HepG2 (cell line): ENCODE results near the gene TMEM87B. TPM values are rescaled to one million over a fixed set of nuclear protein-coding genes. Genes with fewer than 3 reads are reported as not detected.
A peak's percentile ranks its signal among the peaks of the same experiment; 100 is the strongest.

Experiments used
- DPF2 ChIP-seq: sonication (generic); formaldehyde crosslinking; IDR thresholded peaks from 2 replicates; pipeline ENCODE4 v1.4.0; 2020; ENCODE audit warnings: mild to moderate bottlenecking, low read depth, missing genetic modification reagents, borderline replicate concordance
- EED ChIP-seq: sonication (generic); formaldehyde crosslinking; IDR thresholded peaks from 2 replicates; pipeline ENCODE4 v1.5.0; 2020; ENCODE audit warnings: mild to moderate bottlenecking, missing genetic modification reagents
- HNF1A ChIP-seq, 2 experiments: sonication (generic) in 1 of 2; formaldehyde crosslinking in 1 of 2; IDR thresholded peaks; 2 replicates each; pipeline versions ENCODE4 v1.4.0 to v1.6.1; 2016 to 2020; ENCODE audit warnings: borderline replicate concordance in 1 of 2, low read depth in 1 of 2, mild to moderate bottlenecking in 1 of 2, missing genetic modification reagents in 1 of 2
- JUND ChIP-seq: sonication (generic); formaldehyde crosslinking; IDR thresholded peaks from 2 replicates; pipeline ENCODE4 v1.8.0; 2022; ENCODE audit warnings: mild to moderate bottlenecking, missing genetic modification reagents
- MED1 ChIP-seq: sonication (generic); formaldehyde crosslinking; IDR thresholded peaks from 2 replicates; pipeline ENCODE4 v1.4.0; 2020; ENCODE audit warnings: missing genetic modification reagents
- PCBP1 ChIP-seq: fragments of 200-400 bp; formaldehyde crosslinking; IDR thresholded peaks from 2 replicates; pipeline ENCODE4 v1.6.1; 2017; ENCODE audit warnings: mild to moderate bottlenecking, low read depth, low read length, borderline replicate concordance
- POLR2A ChIP-seq, 2 experiments: IDR thresholded peaks; 2 replicates each; pipeline ENCODE4 v1.6.1; 2011; ENCODE audit warnings: low read depth in 2 of 2, low read length in 2 of 2, mild to moderate bottlenecking in 1 of 2, moderate library complexity in 1 of 2; ENCODE audit not compliant: insufficient read depth in 1 of 2
- RFX5 ChIP-seq: IDR thresholded peaks from 2 replicates; pipeline ENCODE4 v1.6.1; 2011; ENCODE audit warnings: low read depth, low read length, improper control_type of control experiment
- RXRB ChIP-seq: IDR thresholded peaks from 2 replicates; pipeline ENCODE4 v1.6.1; 2016; ENCODE audit warnings: borderline replicate concordance, missing genetic modification reagents, missing compliant biosample characterization
- SETDB1 ChIP-seq: sonication (generic); formaldehyde crosslinking; IDR thresholded peaks from 2 replicates; pipeline ENCODE4 v1.5.1; 2020; ENCODE audit warnings: missing genetic modification reagents, mild to moderate bottlenecking, borderline replicate concordance
- TBL1XR1 ChIP-seq: fragments of 150-350 bp; IDR thresholded peaks from 2 replicates; pipeline ENCODE4 v1.6.1; 2014; ENCODE audit warnings: borderline replicate concordance, low read length; ENCODE audit not compliant: partially characterized antibody
- THAP9 ChIP-seq: sonication (generic); formaldehyde crosslinking; IDR thresholded peaks from 2 replicates; pipeline ENCODE4; 2020; ENCODE audit warnings: missing genetic modification reagents, mild to moderate bottlenecking, borderline replicate concordance
- TOPORS ChIP-seq: sonication (generic); formaldehyde crosslinking; IDR thresholded peaks from 2 replicates; pipeline ENCODE4 v1.8.0; 2023; ENCODE audit warnings: mild to moderate bottlenecking, missing genetic modification reagents
- ZBTB33 ChIP-seq: sonication (generic); formaldehyde crosslinking; IDR thresholded peaks from 2 replicates; pipeline ENCODE4 v1.4.0; 2020; ENCODE audit warnings: missing genetic modification reagents
- ZNF180 ChIP-seq: sonication (generic); formaldehyde crosslinking; IDR thresholded peaks from 2 replicates; pipeline ENCODE4 v1.4.0; 2020; ENCODE audit warnings: low read depth, missing genetic modification reagents, borderline replicate concordance
- ZNF44 ChIP-seq: sonication (generic); formaldehyde crosslinking; IDR thresholded peaks from 2 replicates; pipeline ENCODE4 v1.5.1; 2020; ENCODE audit warnings: mild to moderate bottlenecking, missing genetic modification reagents
- ZNF496 ChIP-seq: sonication (generic); formaldehyde crosslinking; IDR thresholded peaks from 2 replicates; pipeline ENCODE4 v1.8.1; 2023; ENCODE audit warnings: mild to moderate bottlenecking, moderate library complexity, missing genetic modification reagents; ENCODE audit not compliant: insufficient replicate concordance
- ZNF543 ChIP-seq: sonication (generic); formaldehyde crosslinking; IDR thresholded peaks from 2 replicates; pipeline ENCODE4 v1.4.0; 2020; ENCODE audit warnings: mild to moderate bottlenecking, missing genetic modification reagents
- ZNF724P ChIP-seq: sonication (generic); formaldehyde crosslinking; IDR thresholded peaks from 2 replicates; pipeline ENCODE4 v1.8.0; 2022; ENCODE audit warnings: missing genetic modification reagents, borderline replicate concordance
- ZSCAN22 ChIP-seq: sonication (generic); formaldehyde crosslinking; IDR thresholded peaks from 2 replicates; pipeline ENCODE4 v1.4.0; 2020; ENCODE audit warnings: mild to moderate bottlenecking, missing genetic modification reagents
- ZZZ3 ChIP-seq: sonication (generic); formaldehyde crosslinking; IDR thresholded peaks from 2 replicates; pipeline ENCODE4 v1.4.0; 2020; ENCODE audit warnings: missing genetic modification reagents, mild to moderate bottlenecking, borderline replicate concordance
- polyA plus RNA-seq, 8 experiments: library from polyadenylated mRNA; depleted of rRNA in 3 of 8; stranded (reverse) in 7 of 8; unstranded in 1 of 8; fragments of >200 nt; fragmentation: Illumina TruSeq in 4 of 8; extraction: Trizol in 4 of 8; gene quantifications; 2 replicates each; pipeline versions ENCODE4 v1.2.1 to v1.2.3, GENCODE V29; 2011 to 2016; ENCODE audit warnings: low read depth in 4 of 8, missing spikeins in 1 of 8, mixed read lengths in 1 of 8; ENCODE audit not compliant: insufficient read depth in 1 of 8
- total RNA-seq, 5 experiments: library from RNA; depleted of rRNA; stranded (reverse); fragments of >200 nt; fragmentation: Illumina TruSeq; extraction: Trizol; gene quantifications; 2 replicates each; pipeline ENCODE4 v1.2.3, GENCODE V29; 2016; ENCODE audit warnings: low read depth in 1 of 5

Gene TMEM87B
- total and polyA plus RNA-seq, 2 of the 13 experiments (the other 11 are each of a cell fraction or from before 2014, with no cell fraction given): 15.1 to 16.2 TPM

GRCh38 chr2:112137516-112138158, 82.6 kb downstream of the TMEM87B start (continued):
- no peak for TF ChIP-seq HNF1A (IDR thresholded peaks at IDR 0.05; ENCODE audit: low read depth)
- TF ChIP-seq HNF1A (CRISPR knock-in tag; IDR thresholded peaks at IDR 0.05; ENCODE audit: borderline replicate concordance): 0 out of 2 replicates have a peak, but pooled peaks have one; percentile 13
- TF ChIP-seq RXRB (CRISPR knock-in tag): no peak
- no peak for TF ChIP-seq JUND (CRISPR knock-in tag)
- TF ChIP-seq ZSCAN22: no peak
- TF ChIP-seq ZNF180: no peak
- TF ChIP-seq ZZZ3 (CRISPR knock-in tag): no peak
- no peak for TF ChIP-seq TBL1XR1
- no peak; the same call in 1 of the 2 replicates for TF ChIP-seq ZNF543
- no peak for TF ChIP-seq ZNF496
- peak; percentile 19 to 43; a peak in 2 of 4 replicates for TF ChIP-seq POLR2A (IDR thresholded peaks at IDR 0.05; ENCODE audit: insufficient read depth in 1 of 2, low read depth in 2 of 2, low read length in 2 of 2)
- TF ChIP-seq THAP9: no peak; the same call in 1 of the 2 replicates
- TF ChIP-seq SETDB1 (CRISPR knock-in tag): no peak
- TF ChIP-seq ZNF724P (CRISPR knock-in tag): 0 out of 2 replicates have a peak, but pooled peaks have one; percentile 42
- TF ChIP-seq ZBTB33 (CRISPR knock-in tag): no peak
- TF ChIP-seq TOPORS: no peak
- no peak for TF ChIP-seq DPF2 (CRISPR knock-in tag)
- TF ChIP-seq PCBP1: no peak
- TF ChIP-seq ZNF44 (CRISPR knock-in tag): no peak; the same call in 1 of the 2 replicates
- peak; percentile 29; the same call in 1 of the 2 replicates for TF ChIP-seq MED1 (CRISPR knock-in tag)
- TF ChIP-seq RFX5: no peak
- TF ChIP-seq EED: no peak; the same call in 1 of the 2 replicates
